SK-N-SH (cell line): ENCODE data around the gene MEPE. TPM values are rescaled to one million over a fixed set of nuclear protein-coding genes. Genes with fewer than 3 reads are reported as not detected.

ENCODE experiments used
- CTCF ChIA-PET: fragments of 300-600, 350-600 bp; formaldehyde crosslinking; extraction: SDS; loops from one replicate; lab custom pipeline; 2021; lab: Yijun Ruan, JAX
- POLR2A ChIA-PET: fragments of 350-600 bp; sonication (Branson Sonifier 250); formaldehyde crosslinking; extraction: SDS; loops from one replicate; lab custom pipeline; 2020; ENCODE audit warnings: antibody characterized with exemption, inconsistent platforms; lab: Yijun Ruan, JAX
- DNase-seq: peaks from one replicate; pipeline ENCODE4 v3.0.0; 2012
- H2AFZ ChIP-seq: fragments of 200-600 bp; sonication (generic); 2 replicates; pipeline ENCODE4 v1.8.1; 2016; ENCODE audit warnings: antibody characterized with exemption, mild to moderate bottlenecking, low read depth
- H3F3A ChIP-seq: fragments of 200-600 bp; sonication (generic); replicated peaks from 2 replicates; pipeline ENCODE3; 2016; ENCODE audit warnings: antibody characterized with exemption, mild to moderate bottlenecking; ENCODE audit not compliant: insufficient read depth
- H3K27ac ChIP-seq, 2 experiments: fragments of 200-500 bp in 1 of 2; fragments of 200-600 bp in 1 of 2; sonication (Bioruptor generic) in 1 of 2; sonication (generic), shearing (Covaris generic) in 1 of 2; 2 replicates each; pipeline versions ENCODE4 v1.5.1 to v1.6.1; 2014 to 2016; ENCODE audit warnings: low read depth in 2 of 2, inconsistent platforms in 1 of 2, low read length in 1 of 2, mild to moderate bottlenecking in 1 of 2, mixed read lengths in 1 of 2
- H3K27me3 ChIP-seq: fragments of 200-600 bp; sonication (generic), shearing (Covaris generic); 2 replicates; pipeline ENCODE4 v1.6.1; 2016; ENCODE audit warnings: mixed run types; ENCODE audit not compliant: insufficient read depth
- H3K36me3 ChIP-seq, 2 experiments: fragments of 200-500 bp in 1 of 2; fragments of 200-600 bp in 1 of 2; sonication (Bioruptor generic) in 1 of 2; sonication (generic) in 1 of 2; replicated peaks in 1 of 2; 2 replicates each; pipeline versions ENCODE3 to v1.5.1; 2014 to 2016; ENCODE audit warnings: low read length in 1 of 2, mild to moderate bottlenecking in 1 of 2; ENCODE audit not compliant: insufficient read depth in 2 of 2, control insufficient read depth in 1 of 2
- H3K4me1 ChIP-seq, 2 experiments: fragments of 200-500 bp in 1 of 2; fragments of 200-600 bp in 1 of 2; sonication (Bioruptor generic) in 1 of 2; sonication (generic), shearing (Covaris generic) in 1 of 2; 2 replicates each; pipeline versions ENCODE4 v1.5.1 to v1.6.1; 2014 to 2016; ENCODE audit warnings: low read depth in 1 of 2, low read length in 1 of 2, mixed run types in 1 of 2; ENCODE audit not compliant: insufficient read depth in 2 of 2, control insufficient read depth in 1 of 2
- H3K4me2 ChIP-seq: fragments of 200-600 bp; sonication (generic), shearing (Covaris generic); 2 replicates; pipeline ENCODE4 v1.6.1; 2017; ENCODE audit warnings: mixed run types
- H3K4me3 ChIP-seq, 2 experiments: fragments of 200-500 bp in 1 of 2; fragments of 200-600 bp in 1 of 2; sonication (Bioruptor generic) in 1 of 2; sonication (generic), shearing (Covaris generic) in 1 of 2; 2 replicates each; pipeline versions ENCODE4 v1.5.1 to v1.8.1; 2014 to 2016; ENCODE audit warnings: low read depth in 2 of 2, inconsistent platforms in 1 of 2, low read length in 1 of 2, mild to moderate bottlenecking in 1 of 2, mixed read lengths in 1 of 2, moderate library complexity in 1 of 2
- H3K79me2 ChIP-seq: fragments of 200-600 bp; sonication (generic); 2 replicates; pipeline ENCODE4 v1.8.1; 2017; ENCODE audit warnings: mild to moderate bottlenecking; ENCODE audit not compliant: insufficient read depth
- H3K9ac ChIP-seq: fragments of 200-600 bp; sonication (generic); 2 replicates; pipeline ENCODE4 v1.6.1; 2017; ENCODE audit warnings: mixed run types
- H3K9me2 ChIP-seq: fragments of 200-600 bp; sonication (generic); 2 replicates; pipeline ENCODE4 v1.6.1; 2017; ENCODE audit warnings: mixed run types
- H3K9me3 ChIP-seq: fragments of 200-600 bp; sonication (generic); 2 replicates; pipeline ENCODE4 v1.6.1; 2017; ENCODE audit warnings: mixed run types, mild to moderate bottlenecking, moderate library complexity
- H4K20me1 ChIP-seq: fragments of 200-600 bp; sonication (generic); 2 replicates; pipeline ENCODE4 v1.6.1; 2017; ENCODE audit warnings: mild to moderate bottlenecking, mixed run types; ENCODE audit not compliant: insufficient read depth
- ELF1 ChIP-seq: IDR thresholded peaks from 2 replicates; pipeline ENCODE4 v1.4.0; 2012
- EP300 ChIP-seq, 2 experiments: IDR thresholded peaks; 2 replicates each; pipeline versions ENCODE4 v1.4.0 to v1.6.1; 2012; ENCODE audit warnings: borderline replicate concordance in 1 of 2, low read depth in 1 of 2, low read length in 1 of 2
- FOXJ3 ChIP-seq: sonication (generic); formaldehyde crosslinking; IDR thresholded peaks from 2 replicates; pipeline ENCODE4 v1.5.1; 2020; ENCODE audit warnings: mild to moderate bottlenecking, missing genetic modification reagents
- MXI1 ChIP-seq: IDR thresholded peaks from 2 replicates; pipeline ENCODE4 v1.6.1; 2012; ENCODE audit warnings: mild to moderate bottlenecking, low read depth, low read length, improper control_type of control experiment
- NRF1 ChIP-seq: IDR thresholded peaks from 2 replicates; pipeline ENCODE4 v1.6.1; 2012; ENCODE audit warnings: low read depth, mild to moderate bottlenecking, low read length
- RAD21 ChIP-seq: IDR thresholded peaks from 2 replicates; pipeline ENCODE4 v1.6.1; 2012; ENCODE audit warnings: mild to moderate bottlenecking, low read length
- RCOR1 ChIP-seq: fragments of 150-350 bp; IDR thresholded peaks from 2 replicates; pipeline ENCODE4 v1.6.1; 2017; ENCODE audit warnings: antibody characterized with exemption, low read length
- RXRA ChIP-seq: IDR thresholded peaks from 2 replicates; pipeline ENCODE4 v1.4.0; 2012; ENCODE audit warnings: low read depth, mild to moderate bottlenecking, borderline replicate concordance
- SIN3A ChIP-seq: IDR thresholded peaks from 2 replicates; pipeline ENCODE4 v1.6.1; 2012; ENCODE audit warnings: low read depth, mild to moderate bottlenecking, low read length, moderate library complexity, borderline replicate concordance
- SMC3 ChIP-seq: IDR thresholded peaks from 2 replicates; pipeline ENCODE4 v1.6.1; 2012; ENCODE audit warnings: low read depth, low read length, improper control_type of control experiment
- TAF1 ChIP-seq: IDR thresholded peaks from 2 replicates; pipeline ENCODE4 v1.6.1; 2012; ENCODE audit warnings: low read depth, mild to moderate bottlenecking, low read length, moderate library complexity, borderline replicate concordance
- TCF12 ChIP-seq: IDR thresholded peaks from 2 replicates; pipeline ENCODE4 v1.4.0; 2012
- YY1 ChIP-seq: IDR thresholded peaks from 2 replicates; pipeline ENCODE4 v1.4.0; 2012; ENCODE audit warnings: low read depth, mild to moderate bottlenecking
- WGBS: methylation state at CpG from one replicate; pipeline ENCODE4 v1.1.6; 2017; ENCODE audit warnings: low lambda C conversion rate; 5-methylcytosine and 5-hydroxymethylcytosine counted together
- polyA plus RNA-seq, 3 experiments: library from polyadenylated mRNA; depleted of rRNA; stranded (reverse); fragments of >200 nt; gene quantifications; 2 replicates each; pipeline ENCODE4 v1.2.3, GENCODE V29; 2012
- TF ChIP-seq, protein P1 (sequence below): fragments of 200-600 bp; sonication (generic); IDR thresholded peaks from 2 replicates; pipeline ENCODE4 v1.6.1; 2017; ENCODE audit warnings: antibody characterized with exemption, mild to moderate bottlenecking, moderate library complexity
- TF ChIP-seq, protein P2 (sequence below): IDR thresholded peaks from 2 replicates; pipeline ENCODE4 v1.4.0; 2012; ENCODE audit warnings: low read depth, borderline replicate concordance
- TF ChIP-seq, protein P3 (sequence below): fragments of 150-350 bp; IDR thresholded peaks from 2 replicates; pipeline ENCODE4 v1.6.1; 2016; ENCODE audit warnings: mild to moderate bottlenecking, low read depth, low read length
- TF ChIP-seq, protein P4 (sequence below): IDR thresholded peaks from 2 replicates; pipeline ENCODE4; 2012
- TF ChIP-seq, protein P5 (sequence below): fragments of 150-350 bp; IDR thresholded peaks from 2 replicates; pipeline ENCODE4 v1.6.1; 2017; ENCODE audit warnings: antibody characterized with exemption, low read length, low read depth, borderline replicate concordance
- TF ChIP-seq, protein P6 (sequence below): IDR thresholded peaks from 2 replicates; pipeline ENCODE4 v1.4.0; 2012; ENCODE audit warnings: low read depth

Gene MEPE
- polyA plus RNA-seq, 1 of the 3 experiments (the other 2 are of a cell fraction), result not detected

DNA sequence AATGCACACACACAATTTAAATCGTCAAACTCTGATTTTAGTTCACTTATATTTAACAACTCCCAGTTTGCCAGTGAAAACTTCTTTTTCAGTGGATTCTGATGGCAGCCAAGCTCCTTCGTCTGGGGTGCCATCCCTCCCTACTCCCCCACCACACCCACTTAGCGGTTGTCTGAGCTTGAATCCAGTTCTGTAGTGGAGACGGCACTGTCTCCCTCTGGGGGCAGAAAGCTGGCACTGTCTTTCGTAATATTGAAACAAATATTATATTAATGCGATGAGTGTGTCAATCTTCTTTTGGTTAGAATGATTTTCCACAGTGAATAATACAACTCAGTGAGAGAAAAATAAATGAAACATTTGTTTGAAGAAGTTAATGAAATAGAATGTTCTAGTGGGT, 5.4 kb downstream of the MEPE start:
- Histone ChIP-seq H3K9ac (no peak overlapping the region), H3K27me3 (no peaks in the 10 kb centered on the region), H3F3A (no peaks in the 10 kb centered on the region), H3K4me1 (peaks cover 0 to 9% of the 10 kb centered on the region in 2 experiments; a peak in 1 of 4 replicates)
- CTCF ChIA-PET, result interaction anchor here (1.0 to 5.0 kb wide), 24 partner anchors 8 to 474 kb away, joined by 3 to 51 read pairs (median 4); no protein-coding TSS in a partner anchor
- POLR2A ChIA-PET, result no interaction called here
- TF ChIP-seq RAD21, result peak; percentile 36
- peak; percentile 40; the same call in 1 of the 2 replicates for TF ChIP-seq SMC3
- TF ChIP-seq FOXJ3 (CRISPR knock-in tag), result no peak
- TF ChIP-seq, protein P1, sequence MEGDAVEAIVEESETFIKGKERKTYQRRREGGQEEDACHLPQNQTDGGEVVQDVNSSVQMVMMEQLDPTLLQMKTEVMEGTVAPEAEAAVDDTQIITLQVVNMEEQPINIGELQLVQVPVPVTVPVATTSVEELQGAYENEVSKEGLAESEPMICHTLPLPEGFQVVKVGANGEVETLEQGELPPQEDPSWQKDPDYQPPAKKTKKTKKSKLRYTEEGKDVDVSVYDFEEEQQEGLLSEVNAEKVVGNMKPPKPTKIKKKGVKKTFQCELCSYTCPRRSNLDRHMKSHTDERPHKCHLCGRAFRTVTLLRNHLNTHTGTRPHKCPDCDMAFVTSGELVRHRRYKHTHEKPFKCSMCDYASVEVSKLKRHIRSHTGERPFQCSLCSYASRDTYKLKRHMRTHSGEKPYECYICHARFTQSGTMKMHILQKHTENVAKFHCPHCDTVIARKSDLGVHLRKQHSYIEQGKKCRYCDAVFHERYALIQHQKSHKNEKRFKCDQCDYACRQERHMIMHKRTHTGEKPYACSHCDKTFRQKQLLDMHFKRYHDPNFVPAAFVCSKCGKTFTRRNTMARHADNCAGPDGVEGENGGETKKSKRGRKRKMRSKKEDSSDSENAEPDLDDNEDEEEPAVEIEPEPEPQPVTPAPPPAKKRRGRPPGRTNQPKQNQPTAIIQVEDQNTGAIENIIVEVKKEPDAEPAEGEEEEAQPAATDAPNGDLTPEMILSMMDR, result peak; percentile 62
- TF ChIP-seq, all 33 proteins: peak for 3
- Histone ChIP-seq H3K4me3 (no peak overlapping the region), H4K20me1 (no peaks in the 10 kb centered on the region), H3K36me3 (no peaks in the 10 kb centered on the region), H3K79me2 (no peaks in the 10 kb centered on the region), H3K9me2 (no peaks in the 10 kb centered on the region), H2AFZ (no peak overlapping the region), H3K27ac (no peak overlapping the region), H3K4me2 (no peak overlapping the region), H3K9me3 (no peaks in the 10 kb centered on the region)
- no peak for DNase-seq
- 20% methylated on average over 6 of the region's 6 CpGs for WGBS

DNA sequence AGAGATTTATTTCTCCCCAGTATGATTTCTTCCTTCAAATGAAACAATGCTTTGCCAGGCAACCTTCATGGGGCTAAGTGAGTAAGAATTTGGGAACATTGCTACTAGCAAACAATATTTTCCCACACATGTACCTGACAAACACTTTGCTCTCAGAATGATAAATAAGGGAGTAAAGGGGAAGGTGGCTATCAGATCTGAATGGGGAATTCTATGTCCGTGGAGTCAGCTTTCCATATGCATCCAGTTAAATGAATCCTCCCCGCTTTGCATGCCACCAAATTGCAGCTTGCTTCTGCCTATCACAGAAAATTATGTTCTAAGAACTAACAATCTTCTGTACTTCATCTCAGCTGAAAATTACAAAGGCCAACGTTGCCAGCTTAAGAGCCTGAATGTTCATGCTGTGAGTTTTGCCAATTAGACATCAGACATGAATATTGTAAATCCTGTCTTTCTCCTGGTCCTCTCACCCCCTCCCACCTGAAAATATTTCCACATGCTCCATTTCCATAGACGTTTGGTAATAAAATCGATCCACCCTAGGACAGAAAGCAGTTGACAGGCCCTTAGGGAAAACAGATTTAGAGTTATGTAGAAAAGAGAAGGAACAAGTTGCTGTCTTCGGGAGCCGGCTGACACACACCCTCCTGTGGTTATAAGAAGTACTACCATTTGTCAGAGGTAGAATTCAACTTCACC, 6.3 kb downstream of the MEPE start:
- Histone ChIP-seq H3K4me3 (no peak overlapping the region), H3K9ac (no peak overlapping the region), H3K27ac (no peak overlapping the region), H3K4me1 (peaks cover 0 to 9% of the 10 kb centered on the region in 2 experiments; a peak in 1 of 4 replicates), H3K79me2 (no peaks in the 10 kb centered on the region), H3F3A (no peaks in the 10 kb centered on the region), H3K27me3 (no peaks in the 10 kb centered on the region), H3K9me2 (no peaks in the 10 kb centered on the region), H2AFZ (no peak overlapping the region), H3K4me2 (no peak overlapping the region), H3K36me3 (no peaks in the 10 kb centered on the region), H3K9me3 (no peaks in the 10 kb centered on the region), H4K20me1 (no peaks in the 10 kb centered on the region)
- WGBS, result 30% methylated on average over 7 of the region's 7 CpGs
- DNase-seq, result no peak
- ChIA-PET POLR2A (no interaction called here), CTCF (interaction anchor here (0.7 to 5.0 kb wide), 29 partner anchors 9 to 475 kb away, joined by 3 to 51 read pairs (median 4); no protein-coding TSS in a partner anchor)
- TF ChIP-seq YY1, result no peak
- TF ChIP-seq SMC3, result peak; percentile 75
- TF ChIP-seq MXI1, result no peak
- TF ChIP-seq RCOR1, result no peak
- TF ChIP-seq RAD21, result peak; percentile 76
- TF ChIP-seq, protein P2, sequence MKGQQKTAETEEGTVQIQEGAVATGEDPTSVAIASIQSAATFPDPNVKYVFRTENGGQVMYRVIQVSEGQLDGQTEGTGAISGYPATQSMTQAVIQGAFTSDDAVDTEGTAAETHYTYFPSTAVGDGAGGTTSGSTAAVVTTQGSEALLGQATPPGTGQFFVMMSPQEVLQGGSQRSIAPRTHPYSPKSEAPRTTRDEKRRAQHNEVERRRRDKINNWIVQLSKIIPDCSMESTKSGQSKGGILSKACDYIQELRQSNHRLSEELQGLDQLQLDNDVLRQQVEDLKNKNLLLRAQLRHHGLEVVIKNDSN, result no peak
- TF ChIP-seq NRF1, result no peak
- TF ChIP-seq SIN3A, result no peak
- no peak for TF ChIP-seq EP300 (IDR thresholded peaks at IDR 0.05; ENCODE audit: borderline replicate concordance in 1 of 2, low read depth in 1 of 2, low read length in 1 of 2)
- no peak for TF ChIP-seq TAF1
- TF ChIP-seq, protein P3, sequence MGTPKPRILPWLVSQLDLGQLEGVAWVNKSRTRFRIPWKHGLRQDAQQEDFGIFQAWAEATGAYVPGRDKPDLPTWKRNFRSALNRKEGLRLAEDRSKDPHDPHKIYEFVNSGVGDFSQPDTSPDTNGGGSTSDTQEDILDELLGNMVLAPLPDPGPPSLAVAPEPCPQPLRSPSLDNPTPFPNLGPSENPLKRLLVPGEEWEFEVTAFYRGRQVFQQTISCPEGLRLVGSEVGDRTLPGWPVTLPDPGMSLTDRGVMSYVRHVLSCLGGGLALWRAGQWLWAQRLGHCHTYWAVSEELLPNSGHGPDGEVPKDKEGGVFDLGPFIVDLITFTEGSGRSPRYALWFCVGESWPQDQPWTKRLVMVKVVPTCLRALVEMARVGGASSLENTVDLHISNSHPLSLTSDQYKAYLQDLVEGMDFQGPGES, result no peak
- TF ChIP-seq, protein P4, sequence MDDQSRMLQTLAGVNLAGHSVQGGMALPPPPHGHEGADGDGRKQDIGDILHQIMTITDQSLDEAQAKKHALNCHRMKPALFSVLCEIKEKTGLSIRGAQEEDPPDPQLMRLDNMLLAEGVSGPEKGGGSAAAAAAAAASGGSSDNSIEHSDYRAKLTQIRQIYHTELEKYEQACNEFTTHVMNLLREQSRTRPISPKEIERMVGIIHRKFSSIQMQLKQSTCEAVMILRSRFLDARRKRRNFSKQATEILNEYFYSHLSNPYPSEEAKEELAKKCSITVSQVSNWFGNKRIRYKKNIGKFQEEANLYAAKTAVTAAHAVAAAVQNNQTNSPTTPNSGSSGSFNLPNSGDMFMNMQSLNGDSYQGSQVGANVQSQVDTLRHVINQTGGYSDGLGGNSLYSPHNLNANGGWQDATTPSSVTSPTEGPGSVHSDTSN, result no peak
- TF ChIP-seq ELF1, result no peak
- TF ChIP-seq RXRA, result no peak
- TF ChIP-seq TCF12, result no peak
- TF ChIP-seq, protein P5, sequence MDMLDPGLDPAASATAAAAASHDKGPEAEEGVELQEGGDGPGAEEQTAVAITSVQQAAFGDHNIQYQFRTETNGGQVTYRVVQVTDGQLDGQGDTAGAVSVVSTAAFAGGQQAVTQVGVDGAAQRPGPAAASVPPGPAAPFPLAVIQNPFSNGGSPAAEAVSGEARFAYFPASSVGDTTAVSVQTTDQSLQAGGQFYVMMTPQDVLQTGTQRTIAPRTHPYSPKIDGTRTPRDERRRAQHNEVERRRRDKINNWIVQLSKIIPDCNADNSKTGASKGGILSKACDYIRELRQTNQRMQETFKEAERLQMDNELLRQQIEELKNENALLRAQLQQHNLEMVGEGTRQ, result no peak
- TF ChIP-seq, protein P6, sequence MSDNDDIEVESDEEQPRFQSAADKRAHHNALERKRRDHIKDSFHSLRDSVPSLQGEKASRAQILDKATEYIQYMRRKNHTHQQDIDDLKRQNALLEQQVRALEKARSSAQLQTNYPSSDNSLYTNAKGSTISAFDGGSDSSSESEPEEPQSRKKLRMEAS, result no peak
